ENCODE results near the gene EIF4ENIF1. TPM values are rescaled to one million over a fixed set of nuclear protein-coding genes. Genes with fewer than 3 reads are reported as not detected.
A peak's percentile ranks its signal among the peaks of the same experiment; 100 is the strongest.

EIF4ENIF1 gene
- total RNA-seq, 1 donor from 2014 or later = 46.4 TPM

DNA sequence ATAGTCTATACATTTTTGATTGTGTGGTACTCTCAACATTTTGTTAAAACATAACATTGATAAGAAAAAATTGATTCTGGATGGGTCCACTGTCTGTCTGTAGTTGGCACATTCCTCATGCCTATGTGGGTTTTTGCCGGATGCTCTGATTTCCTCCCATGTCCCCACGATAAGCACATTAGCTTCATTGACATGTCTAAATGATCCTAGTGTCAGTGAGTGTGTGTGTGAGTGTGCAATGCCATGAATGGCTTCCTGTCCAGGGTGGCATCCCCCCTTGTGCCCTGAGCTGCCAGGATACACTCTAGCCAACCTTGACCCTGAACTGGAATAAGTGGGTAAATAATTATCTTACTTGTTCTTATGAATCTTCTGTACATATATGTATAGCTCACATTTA is 12.1 kb upstream of the EIF4ENIF1 start:
- Mint-ChIP-seq H3K4me3 (no peak overlapping the region), H3K27me3 (no peaks in the 10 kb centered on the region), H3K27ac (no peak overlapping the region), H3K4me1 (peaks cover 16% of the 10 kb centered on the region), H3K9me3 (no peaks in the 10 kb centered on the region), H3K36me3 (ENCODE audit: low read depth) (peaks cover 21% of the 10 kb centered on the region)
- ChIA-PET POLR2A (no interaction called here), CTCF (no interaction called here)
- intact Hi-C loops (cut with micrococcal nuclease) = no loop called here
- DNase-seq (no peak), ATAC-seq (ENCODE audit: low read depth) (no peak)
- TF ChIP-seq, protein P1, sequence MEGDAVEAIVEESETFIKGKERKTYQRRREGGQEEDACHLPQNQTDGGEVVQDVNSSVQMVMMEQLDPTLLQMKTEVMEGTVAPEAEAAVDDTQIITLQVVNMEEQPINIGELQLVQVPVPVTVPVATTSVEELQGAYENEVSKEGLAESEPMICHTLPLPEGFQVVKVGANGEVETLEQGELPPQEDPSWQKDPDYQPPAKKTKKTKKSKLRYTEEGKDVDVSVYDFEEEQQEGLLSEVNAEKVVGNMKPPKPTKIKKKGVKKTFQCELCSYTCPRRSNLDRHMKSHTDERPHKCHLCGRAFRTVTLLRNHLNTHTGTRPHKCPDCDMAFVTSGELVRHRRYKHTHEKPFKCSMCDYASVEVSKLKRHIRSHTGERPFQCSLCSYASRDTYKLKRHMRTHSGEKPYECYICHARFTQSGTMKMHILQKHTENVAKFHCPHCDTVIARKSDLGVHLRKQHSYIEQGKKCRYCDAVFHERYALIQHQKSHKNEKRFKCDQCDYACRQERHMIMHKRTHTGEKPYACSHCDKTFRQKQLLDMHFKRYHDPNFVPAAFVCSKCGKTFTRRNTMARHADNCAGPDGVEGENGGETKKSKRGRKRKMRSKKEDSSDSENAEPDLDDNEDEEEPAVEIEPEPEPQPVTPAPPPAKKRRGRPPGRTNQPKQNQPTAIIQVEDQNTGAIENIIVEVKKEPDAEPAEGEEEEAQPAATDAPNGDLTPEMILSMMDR (IDR thresholded peaks at IDR 0.05) = no peak

DNA sequence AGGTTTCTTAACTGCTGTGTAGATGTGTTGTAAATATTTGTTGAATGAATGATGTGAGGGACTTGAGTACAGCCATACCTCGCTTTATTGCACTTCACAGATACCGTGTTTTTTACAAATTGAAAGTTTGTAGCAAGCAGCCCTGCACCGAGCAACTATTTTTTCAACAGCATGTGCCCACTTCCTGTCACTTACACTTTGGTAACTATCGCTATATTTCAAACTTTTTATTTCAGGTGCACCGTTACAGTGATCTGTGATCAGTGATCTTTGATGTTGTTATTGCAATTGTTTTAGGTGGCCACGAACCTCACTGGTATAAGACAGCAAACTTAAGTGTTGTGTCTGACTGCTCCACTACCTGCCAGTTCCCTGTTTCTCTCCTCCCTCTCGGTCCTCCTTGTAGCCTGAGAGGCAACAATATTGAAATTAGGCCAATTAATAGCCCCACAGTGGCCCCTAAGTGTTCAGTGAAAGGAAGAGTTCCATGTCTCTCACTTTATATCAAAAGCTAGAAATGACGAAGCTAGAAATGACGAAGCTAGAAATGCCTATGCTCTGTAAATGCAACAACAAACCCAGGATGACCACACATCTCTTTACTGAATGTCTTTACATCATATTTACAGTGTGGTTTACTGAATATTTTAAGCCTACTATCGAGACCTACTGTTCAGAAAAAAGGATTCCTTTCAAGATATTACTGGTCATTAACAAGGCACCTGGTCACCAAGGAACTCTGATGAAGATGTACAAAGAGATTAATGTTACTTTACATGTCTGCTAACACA is 7.7 kb upstream of the EIF4ENIF1 start:
- Mint-ChIP-seq H3K27ac (peak overlapping the region; percentile 97), H3K4me3 (peak overlapping the region; percentile 95), H3K4me1 (peaks cover 38% of the 10 kb centered on the region), H3K27me3 (no peaks in the 10 kb centered on the region), H3K9me3 (no peaks in the 10 kb centered on the region), H3K36me3 (ENCODE audit: low read depth) (peaks cover 16% of the 10 kb centered on the region)
- DNase-seq = no peak
- ChIA-PET CTCF (no interaction called here), POLR2A (interaction anchor here (0.5 to 1.0 kb wide), 2 partner anchors 151 to 229 kb away, joined by 3 to 7 read pairs; no protein-coding TSS in a partner anchor)
- no peak for ATAC-seq (ENCODE audit: low read depth)
- intact Hi-C loops (cut with micrococcal nuclease) = loop anchor here (1.0 to 10.0 kb wide), 7 partner anchors 8 to 980 kb away; partner anchors contain the start of genes DRG1, EIF4ENIF1, SMTN and YWHAH
- TF ChIP-seq, protein P1 (IDR thresholded peaks at IDR 0.05) = no peak

DNA sequence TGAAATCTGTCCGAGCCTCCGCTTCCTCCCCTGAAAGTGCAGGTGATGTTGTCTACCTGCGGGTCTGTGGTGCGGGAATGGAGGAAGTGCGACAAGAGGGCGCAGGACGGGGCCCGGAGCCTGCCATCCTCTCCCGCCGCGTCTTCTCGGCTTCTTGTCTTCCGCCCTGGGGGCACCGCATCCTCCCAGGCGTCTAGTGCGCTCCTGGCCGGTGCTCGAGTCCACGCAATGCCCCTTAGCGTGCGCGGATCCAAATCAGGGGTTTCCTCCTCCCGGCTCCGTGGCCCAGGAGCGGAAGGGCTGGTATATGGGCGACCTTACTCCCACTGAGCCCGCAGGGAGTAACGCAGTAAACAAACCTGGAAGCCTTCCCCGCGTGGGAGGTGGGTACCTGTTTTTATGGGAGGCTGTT is 7.1 kb upstream of the EIF4ENIF1 start:
- peak; percentile 23 for ATAC-seq (ENCODE audit: low read depth)
- intact Hi-C loops (cut with micrococcal nuclease) = loop anchor here (1.0 to 10.0 kb wide), 10 partner anchors 7 to 981 kb away; partner anchors contain the start of genes DRG1, EIF4ENIF1, SMTN and YWHAH
- peaks cover 39% of the 10 kb centered on the region for H3K4me1 Mint-ChIP-seq
- peak overlapping the region; percentile 97 for H3K27ac Mint-ChIP-seq
- H3K36me3 Mint-ChIP-seq (ENCODE audit: low read depth) = peaks cover 14% of the 10 kb centered on the region
- TF ChIP-seq, protein P1 (IDR thresholded peaks at IDR 0.05) = no peak
- POLR2A ChIA-PET = interaction anchor here (0.8 to 1.0 kb wide), 2 partner anchors 18 to 97 kb away, joined by 3 read pairs; partner anchors contain the start of gene DRG1
- no peaks in the 10 kb centered on the region for H3K27me3 Mint-ChIP-seq
- H3K4me3 Mint-ChIP-seq = peak overlapping the region; percentile 95
- CTCF ChIA-PET = no interaction called here
- no peak for DNase-seq
- no peaks in the 10 kb centered on the region for H3K9me3 Mint-ChIP-seq

DNA sequence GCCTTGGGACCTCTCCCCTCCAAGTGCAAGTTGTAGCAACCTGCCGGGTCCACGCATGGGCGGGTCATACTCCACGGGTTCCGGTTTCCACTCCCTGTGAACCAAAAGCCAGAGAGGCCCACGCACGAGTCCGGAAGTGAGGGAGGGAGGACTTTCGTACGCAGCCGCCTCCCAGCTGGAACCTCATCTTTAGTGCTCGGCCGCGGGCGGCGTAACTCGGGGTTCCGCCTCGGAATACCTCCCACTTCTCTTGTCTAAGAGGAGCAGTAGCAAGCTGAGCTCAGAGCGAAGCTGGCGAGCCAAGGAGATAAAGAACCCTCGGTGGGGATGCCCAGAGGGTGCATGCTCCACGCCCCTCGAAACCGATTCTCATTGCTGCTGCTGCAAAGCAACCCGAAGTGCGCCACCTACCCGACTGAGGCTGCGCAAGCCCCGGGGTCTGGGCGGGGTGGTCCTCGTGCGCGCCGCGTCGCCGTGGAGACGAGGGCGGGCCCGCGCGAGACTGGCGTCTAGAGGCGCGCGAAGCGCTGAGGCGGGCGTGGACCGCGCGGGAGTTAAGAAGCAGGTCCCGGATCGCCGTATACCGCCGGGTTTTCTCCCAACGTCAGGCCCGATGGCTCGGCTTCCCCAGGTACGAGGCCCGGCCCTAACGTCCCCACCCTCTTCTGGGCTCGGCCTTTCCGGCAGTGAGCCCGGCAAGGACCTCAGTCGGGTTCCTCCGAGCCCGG is 6.5 kb upstream of the EIF4ENIF1 start, which contains the start of gene SFI1:
Gene SFI1 (plus strand): TSS at position 530 of the 728 bp plus-strand sequence. CDS start 11,749 bp downstream, outside the sequence.
- ATAC-seq (ENCODE audit: low read depth) = peak; percentile 83
- H3K36me3 Mint-ChIP-seq (ENCODE audit: low read depth) = peaks cover 12% of the 10 kb centered on the region
- DNase-seq = peak; percentile 96
- POLR2A ChIA-PET = interaction anchor here (0.6 to 1.7 kb wide), 7 partner anchors 15 to 450 kb away, joined by 3 to 4 read pairs (median 3); partner anchors contain the start of gene DRG1
- peaks cover 42% of the 10 kb centered on the region for H3K4me1 Mint-ChIP-seq
- CTCF ChIA-PET = interaction anchor here (0.7 to 0.8 kb wide), 2 partner anchors 28 to 44 kb away, joined by 3 read pairs; no protein-coding TSS in a partner anchor
- peak within 1 kb of the TSS; percentile 97 for H3K27ac Mint-ChIP-seq
- H3K9me3 Mint-ChIP-seq = no peaks in the 10 kb centered on the region
- intact Hi-C loops (cut with micrococcal nuclease) = loop anchor here (1.0 to 10.0 kb wide), 9 partner anchors 19 to 981 kb away; partner anchors contain the start of genes DRG1, SMTN and YWHAH
- peak within 1 kb of the TSS; percentile 95 for H3K4me3 Mint-ChIP-seq
- no peaks in the 10 kb centered on the region for H3K27me3 Mint-ChIP-seq
- TF ChIP-seq, protein P1 (IDR thresholded peaks at IDR 0.05) = no peak

Data from activated B cell treated with CpG ODN at 0.5 μM for 24 hours (primary cell).